LNCAP (cell line): Measurements from ENCODE around the gene GOLGA6C.

ENCODE experiments used
- CTCF ChIP-seq: fragments of 450-650 bp; IDR thresholded peaks from 2 replicates; pipeline ENCODE4 v1.5.1; 2017; ENCODE audit warnings: mild to moderate bottlenecking

GOLGA6C gene

GRCh38 chr15:75227663-75228280 is 30.4 kb upstream of the GOLGA6C start:
- TF ChIP-seq CTCF, result no peak

GRCh38 chr15:75228787-75229186 is 29.3 kb upstream of the GOLGA6C start:
- TF ChIP-seq CTCF, result no peak

GRCh38 chr15:75229191-75230015 is 28.7 kb upstream of the GOLGA6C start:
- no peak for TF ChIP-seq CTCF

GRCh38 chr15:75230016-75230343 is 28.2 kb upstream of the GOLGA6C start:
- TF ChIP-seq CTCF, result no peak

GRCh38 chr15:75230551-75231371 is 27.4 kb upstream of the GOLGA6C start:
- TF ChIP-seq CTCF, result no peak

- TF ChIP-seq CTCF, result no peak
Measured at GRCh38 chr15:75231836-75232235, 26.3 kb upstream of the GOLGA6C start.

GRCh38 chr15:75232252-75232813 is 25.8 kb upstream of the GOLGA6C start:
- no peak for TF ChIP-seq CTCF
